Endometrium (tissue), 2 donors: ENCODE data around the gene HOXC4.

Source experiments
- FAIRE-seq: peaks from 2 replicates; lab custom pipeline; 2012; peaks lifted over from hg19 to GRCh38; lab: Jason Lieb, UNC
- donor health status: control.
- donor health status: control.

HOXC4 gene

GRCh38 chr12:54053751-54054741 is at the start of gene HOXC4:
Gene HOXC4, plus strand, starts transcription at chr12:54053835. Its CDS starts 88 bp downstream, at chr12:54053923.
- FAIRE-seq = no peak

- no peak for FAIRE-seq
These were observed 49.4 kb upstream of the HOXC4 start for GRCh38 chr12:54004063-54004840.

DNA sequence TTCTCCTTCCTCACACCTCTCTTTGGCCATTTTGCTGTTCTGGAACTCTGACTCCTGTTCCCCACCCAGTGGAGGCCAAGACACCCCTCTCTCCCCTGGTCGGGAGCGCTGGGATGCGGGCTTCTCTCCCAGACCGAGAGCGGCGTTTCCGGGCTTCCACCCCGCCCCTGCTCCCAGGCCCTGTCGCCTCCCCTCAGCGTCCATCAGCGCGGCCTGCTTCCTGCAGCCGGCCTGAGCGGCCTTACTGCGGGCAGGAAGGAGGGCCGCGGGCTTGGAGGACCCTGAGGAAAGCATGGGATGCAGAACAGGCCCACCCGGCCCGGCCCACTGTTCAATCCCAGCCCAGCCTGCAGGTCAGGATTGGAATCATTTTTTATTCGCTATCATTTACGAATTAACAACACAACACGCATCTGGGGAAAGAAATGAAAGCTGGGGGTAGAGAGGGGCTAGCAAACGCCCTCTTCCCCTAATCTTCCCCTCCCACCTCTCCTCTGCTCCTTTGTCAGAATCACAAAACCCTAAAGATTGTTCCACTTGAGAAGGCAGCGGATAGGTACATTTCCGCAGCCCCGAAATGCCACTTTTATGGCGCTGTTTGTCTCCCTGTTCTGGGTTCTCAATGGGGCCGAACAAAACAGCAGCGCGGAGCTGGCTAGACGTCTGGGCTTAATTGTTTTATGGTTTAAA is 48.6 kb upstream of the HOXC4 start:
- no peak for FAIRE-seq

GRCh38 chr12:54005531-54005852 is 48.1 kb upstream of the HOXC4 start:
- FAIRE-seq = no peak

DNA sequence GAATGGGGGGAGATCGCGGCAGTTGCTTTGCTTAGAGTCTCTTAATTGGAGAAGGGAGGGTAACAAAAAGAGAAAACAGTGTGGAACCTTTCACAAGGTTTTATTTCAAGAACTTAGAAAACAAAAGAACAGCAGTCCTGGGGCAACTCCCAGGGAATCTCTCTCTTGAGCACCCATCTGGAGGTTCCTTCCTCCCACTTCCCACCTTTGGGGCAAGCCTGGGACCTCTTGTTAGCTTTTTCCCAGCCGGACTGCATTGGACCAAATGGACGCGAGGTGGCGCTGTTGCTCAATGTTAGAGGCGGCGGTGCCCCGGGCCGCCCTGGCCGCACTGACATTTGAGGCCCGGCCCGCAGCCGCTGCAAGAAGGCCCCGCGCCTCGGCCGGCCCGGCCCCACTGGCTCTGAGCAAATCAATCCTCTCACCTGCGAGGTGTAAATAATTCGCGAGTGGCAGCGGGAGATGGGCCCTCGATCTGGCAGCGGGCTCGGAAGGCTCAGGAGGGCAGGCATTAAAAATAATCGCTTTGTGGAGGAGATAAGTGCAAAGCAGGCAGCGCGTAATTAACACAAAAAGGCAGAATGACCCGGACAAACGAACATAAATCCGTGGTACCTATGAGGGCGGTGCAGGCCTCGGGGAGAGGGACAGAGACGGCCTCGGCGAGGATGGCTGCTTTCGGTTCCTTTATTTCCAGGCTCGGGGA is 47.6 kb upstream of the HOXC4 start:
- FAIRE-seq = no peak

- no peak for FAIRE-seq
These were observed 46.9 kb upstream of the HOXC4 start for GRCh38 chr12:54006559-54007220.

- FAIRE-seq = no peak
These were observed 45.9 kb upstream of the HOXC4 start for GRCh38 chr12:54007538-54008259.

- FAIRE-seq = no peak
These were observed 45.4 kb upstream of the HOXC4 start for GRCh38 chr12:54008260-54008552.

DNA sequence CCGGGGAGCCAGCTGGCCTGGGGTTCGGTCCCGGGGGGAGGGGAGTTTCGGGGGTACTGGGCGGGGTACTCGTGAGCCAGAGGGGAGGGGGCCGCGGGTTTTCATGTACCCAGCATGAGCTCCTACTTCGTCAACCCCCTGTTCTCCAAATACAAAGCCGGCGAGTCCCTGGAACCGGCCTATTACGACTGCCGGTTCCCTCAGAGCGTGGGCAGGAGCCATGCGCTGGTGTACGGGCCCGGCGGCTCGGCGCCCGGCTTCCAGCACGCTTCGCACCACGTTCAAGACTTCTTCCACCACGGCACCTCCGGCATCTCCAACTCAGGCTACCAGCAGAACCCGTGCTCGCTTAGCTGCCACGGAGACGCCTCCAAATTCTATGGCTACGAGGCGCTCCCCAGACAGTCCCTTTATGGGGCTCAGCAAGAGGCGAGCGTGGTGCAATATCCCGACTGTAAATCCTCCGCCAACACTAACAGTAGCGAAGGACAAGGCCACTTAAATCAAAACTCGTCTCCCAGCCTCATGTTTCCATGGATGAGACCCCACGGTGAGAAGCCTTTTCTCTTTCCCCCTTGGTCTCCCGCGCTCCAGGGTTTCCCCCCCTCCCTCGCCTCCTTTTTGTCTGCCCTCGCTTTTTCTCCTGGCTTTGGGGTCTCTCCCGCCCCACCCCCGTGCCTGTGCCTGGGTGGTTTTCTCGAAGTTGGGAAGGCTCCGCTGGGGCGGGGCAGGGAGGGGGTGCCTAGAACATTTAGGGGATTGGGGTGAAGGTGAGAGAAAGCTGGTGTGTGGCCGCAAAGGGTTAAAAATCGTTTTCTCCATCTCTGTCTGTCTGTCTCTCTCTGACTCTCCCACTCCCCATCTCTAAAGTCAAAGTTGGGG is 44.2 kb upstream of the HOXC4 start:
- no peak for FAIRE-seq

DNA sequence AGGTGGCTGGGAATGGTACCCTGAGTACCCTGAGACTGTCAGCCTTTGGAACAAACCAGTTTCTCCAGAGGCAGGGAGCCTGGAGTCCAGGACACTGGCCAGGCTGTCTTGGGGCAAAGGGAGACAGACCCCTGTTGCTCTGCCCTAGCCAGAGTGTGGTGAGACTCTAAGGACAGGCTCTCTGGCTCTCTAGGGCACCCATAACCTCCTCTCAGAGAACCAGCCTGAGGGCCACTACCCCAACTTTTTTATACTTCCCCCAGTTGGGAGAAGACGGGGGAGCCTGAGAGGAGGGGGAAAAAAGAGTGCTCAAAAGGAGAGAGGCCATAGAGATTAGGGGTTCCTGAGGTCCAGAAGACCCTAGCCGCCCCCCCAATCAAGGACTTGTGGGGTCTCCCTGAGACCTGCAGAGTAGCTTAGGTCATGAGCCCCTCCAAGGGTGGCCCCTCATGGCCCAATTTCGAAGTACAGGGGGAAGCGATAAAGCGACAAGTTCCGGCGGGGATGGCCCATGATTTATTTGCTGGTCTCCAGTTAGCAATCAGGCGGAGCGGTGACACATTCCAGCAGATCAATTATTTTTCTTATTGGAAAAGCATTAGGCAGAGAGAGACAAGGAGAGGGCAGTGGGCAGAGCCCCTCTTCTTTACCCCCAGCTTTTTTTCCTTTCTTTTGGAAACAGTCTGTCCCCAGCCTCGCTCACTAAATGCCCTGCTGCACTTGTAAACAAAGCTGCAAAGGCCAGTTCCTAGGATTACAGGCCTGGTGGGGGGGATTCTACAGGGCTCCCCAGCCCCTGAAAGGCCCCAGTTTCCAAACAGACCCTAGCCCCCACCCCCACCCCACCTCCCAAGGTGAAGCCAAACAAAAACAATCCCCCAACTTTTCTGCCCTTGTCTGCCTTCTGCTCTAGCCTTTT is 43.3 kb upstream of the HOXC4 start:
- no peak for FAIRE-seq

DNA sequence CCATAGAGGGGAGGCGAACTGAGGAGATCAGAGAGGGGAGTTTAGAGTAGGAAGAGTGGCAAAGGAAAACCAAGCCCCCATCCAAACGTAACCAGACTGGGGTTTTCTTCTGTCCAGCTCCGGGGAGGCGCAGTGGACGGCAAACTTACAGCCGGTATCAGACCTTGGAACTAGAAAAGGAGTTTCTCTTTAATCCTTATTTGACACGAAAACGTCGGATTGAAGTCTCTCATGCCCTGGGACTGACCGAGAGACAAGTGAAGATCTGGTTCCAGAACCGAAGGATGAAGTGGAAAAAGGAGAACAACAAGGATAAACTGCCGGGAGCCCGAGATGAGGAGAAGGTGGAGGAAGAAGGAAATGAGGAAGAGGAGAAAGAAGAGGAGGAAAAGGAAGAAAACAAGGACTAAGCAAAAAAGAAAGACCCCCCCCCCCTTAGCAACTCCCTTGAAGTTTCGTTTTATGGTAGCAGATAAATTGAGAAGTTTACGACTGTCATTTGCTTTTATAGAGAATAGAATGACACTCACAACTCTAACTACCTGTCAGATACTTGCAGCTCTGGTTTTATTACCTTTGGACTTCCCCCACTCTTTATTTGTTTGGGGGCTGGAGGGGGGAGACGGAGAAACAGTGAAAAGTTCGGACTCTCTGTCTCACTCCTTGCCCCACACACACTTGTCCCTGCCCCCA is 42.5 kb upstream of the HOXC4 start:
- no peak for FAIRE-seq

DNA sequence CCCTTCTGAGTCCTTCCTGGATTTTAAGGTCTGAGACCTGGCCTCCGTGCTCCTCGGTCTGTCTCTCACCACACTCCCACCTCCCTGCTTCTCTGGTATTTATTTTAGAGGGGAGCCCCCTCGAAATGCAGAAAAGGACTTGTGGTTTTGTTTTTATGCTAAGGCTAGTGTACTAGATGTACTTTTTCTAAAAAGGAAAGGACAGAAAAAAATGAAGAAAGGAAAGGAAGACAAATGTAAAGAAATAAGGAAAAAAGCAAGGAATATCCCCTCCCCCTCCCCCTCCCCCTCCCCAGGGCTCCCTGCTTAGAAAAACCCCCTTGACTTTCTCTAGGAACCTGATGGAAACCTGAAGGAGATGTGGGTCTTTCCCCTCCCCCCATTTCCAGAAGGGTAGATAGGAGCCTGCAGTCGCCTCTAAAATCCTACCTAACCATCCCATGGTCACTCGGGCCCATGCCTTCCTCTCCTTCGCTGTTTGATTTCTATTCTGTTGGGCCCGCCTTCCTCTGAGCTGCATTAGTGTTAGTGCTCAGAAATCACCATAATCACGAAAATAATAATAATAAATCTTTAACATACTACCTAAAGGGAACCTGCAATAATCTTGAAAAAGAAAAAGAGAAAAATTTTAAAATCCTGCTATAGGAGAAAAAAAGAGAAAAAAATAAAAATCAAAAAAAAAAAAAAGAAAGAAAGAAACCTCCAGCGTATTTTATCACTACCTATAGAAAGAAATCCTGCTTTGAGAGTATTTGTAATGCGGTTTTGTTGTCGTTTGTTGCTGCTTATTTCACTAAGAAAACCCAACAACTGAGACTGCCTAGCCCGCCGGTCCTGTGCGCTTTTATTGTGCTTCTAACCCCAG is 41.7 kb upstream of the HOXC4 start:
- FAIRE-seq = no peak

DNA sequence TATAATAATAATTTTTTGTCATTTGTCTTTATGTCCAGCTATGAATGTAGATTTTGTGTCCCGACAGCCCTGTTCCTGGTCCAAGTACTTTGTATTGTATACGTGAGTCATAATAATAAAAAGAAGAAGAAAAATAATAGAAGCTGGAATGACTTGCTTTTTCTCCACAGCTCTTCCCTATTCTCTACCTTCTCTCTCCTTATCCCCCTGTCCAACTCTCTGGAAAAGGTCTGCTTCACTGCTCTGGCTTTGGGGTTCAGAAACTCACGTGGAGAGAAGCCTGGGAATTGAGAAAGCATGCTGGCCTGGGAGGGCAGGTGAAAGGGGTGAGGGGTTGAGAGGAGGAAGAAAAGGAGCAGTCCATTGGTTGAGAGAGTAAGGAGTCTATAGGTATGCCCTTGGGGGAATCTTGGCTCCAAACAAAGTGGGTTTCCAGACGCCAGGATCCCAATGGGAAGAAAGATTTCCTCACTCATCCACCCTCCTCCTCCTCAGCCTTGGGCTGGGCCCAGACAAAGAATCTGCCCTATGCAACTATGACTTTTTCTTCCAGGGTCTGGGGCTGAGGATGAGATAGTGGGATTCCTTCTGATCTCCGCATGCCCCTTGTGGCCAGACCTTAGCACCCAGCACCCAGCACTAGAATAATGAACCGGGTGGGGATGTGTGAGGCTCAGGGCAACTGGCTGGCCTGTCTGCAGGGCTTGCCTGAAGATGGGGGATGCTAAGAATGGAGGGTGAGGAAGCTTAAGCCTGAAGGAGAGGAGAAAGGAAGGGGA is 40.8 kb upstream of the HOXC4 start:
- FAIRE-seq = no peak

- FAIRE-seq = no peak
These were observed 39.1 kb upstream of the HOXC4 start for GRCh38 chr12:54014377-54015017.

DNA sequence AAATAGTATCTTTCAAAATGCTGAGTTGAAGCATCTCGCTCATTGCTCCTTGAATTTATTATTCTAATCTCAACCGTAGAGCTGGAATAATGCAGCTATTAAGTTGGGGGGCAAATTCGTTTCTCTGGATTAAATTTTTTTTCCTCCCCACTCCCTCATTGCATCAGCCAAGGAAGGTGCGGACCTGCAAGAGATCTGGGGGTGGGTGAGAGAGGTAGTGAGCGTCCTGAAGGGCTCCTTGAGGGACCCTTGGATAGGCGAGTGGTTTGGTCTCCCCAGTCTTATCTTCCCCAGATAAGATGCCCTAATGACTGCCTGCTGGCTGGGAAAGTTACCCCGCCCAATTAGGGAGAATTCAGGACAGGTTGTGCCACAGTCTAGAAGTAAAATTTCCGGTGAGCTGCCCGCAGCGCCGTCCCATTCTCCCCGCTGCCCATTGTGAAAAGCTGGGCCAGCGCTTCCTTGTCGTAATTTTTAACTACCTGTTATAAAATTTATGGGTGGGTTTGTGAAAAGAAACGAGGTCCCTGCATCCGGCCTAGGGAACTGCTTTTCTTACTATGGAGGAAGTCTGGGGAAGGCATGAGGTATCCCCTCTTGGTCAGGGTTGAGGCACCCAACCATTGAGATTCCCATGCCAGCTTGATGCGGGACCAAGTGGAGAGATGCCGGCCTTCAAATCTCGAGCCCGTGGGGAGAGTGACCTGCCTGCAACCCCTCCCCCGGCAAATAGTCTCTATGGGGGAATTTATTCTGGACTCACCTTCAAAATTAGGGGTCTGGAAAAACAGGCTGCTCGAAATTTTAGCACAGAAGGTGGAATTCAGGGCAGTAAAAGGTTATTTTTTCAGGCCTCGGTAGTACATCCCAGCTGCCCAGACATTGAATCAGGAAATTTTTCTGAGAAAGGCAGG is 38.4 kb upstream of the HOXC4 start:
- FAIRE-seq = no peak
